HEK293 (cell line): ENCODE data around the gene PKIB.

ENCODE experiments used
- CTCF ChIA-PET: fragments of 350-600 bp; formaldehyde crosslinking; extraction: SDS; loops from one replicate; lab custom pipeline; 2021; ENCODE audit warnings: antibody characterized with exemption; lab: Yijun Ruan, JAX
- POLR2A ChIA-PET: fragments of 300-600 bp; formaldehyde crosslinking; extraction: SDS; loops from one replicate; lab custom pipeline; 2020; ENCODE audit warnings: antibody characterized with exemption, inconsistent platforms; lab: Yijun Ruan, JAX
- H3K27ac ChIP-seq: fragments of 200-500 bp; sonication (Bioruptor generic); 2 replicates; pipeline ENCODE4 v1.5.1; 2014; ENCODE audit warnings: low read depth, low read length, control low read depth, inconsistent platforms; ENCODE audit errors: extremely low read depth
- H3K36me3 ChIP-seq, 2 experiments: fragments of 200-500 bp in 1 of 2; sonication (Bioruptor generic) in 1 of 2; 1 replicate in 1 of 2; 2 replicates in 1 of 2; pipeline ENCODE4 v1.5.1; 2014 to 2017; ENCODE audit warnings: inconsistent platforms in 2 of 2, low read length in 2 of 2; ENCODE audit not compliant: control insufficient read depth in 2 of 2, insufficient read depth in 1 of 2
- H3K4me1 ChIP-seq: fragments of 200-500 bp; sonication (Bioruptor generic); 2 replicates; pipeline ENCODE4 v1.5.1; 2014; ENCODE audit warnings: mild to moderate bottlenecking, low read length, inconsistent platforms; ENCODE audit not compliant: control insufficient read depth, insufficient read depth
- H3K4me3 ChIP-seq: 2 replicates; pipeline ENCODE4 v1.5.1; 2011; ENCODE audit warnings: low read depth, mild to moderate bottlenecking, control low read depth, low read length, moderate library complexity
- H3K9me3 ChIP-seq: fragments of 200-500 bp; sonication (Bioruptor generic); 2 replicates; pipeline ENCODE4 v1.5.1; 2014; ENCODE audit warnings: low read depth, low read length, inconsistent platforms; ENCODE audit not compliant: control insufficient read depth, insufficient read depth
- BCL11B ChIP-seq: fragments of 450-650 bp; formaldehyde crosslinking; IDR thresholded peaks from 2 replicates; pipeline ENCODE4 v1.5.1; 2016; ENCODE audit warnings: low read depth, missing biosample characterization, missing genetic modification characterization
- PRDM1 ChIP-seq: fragments of 450-650 bp; formaldehyde crosslinking; IDR thresholded peaks from 2 replicates; pipeline ENCODE4; 2016; ENCODE audit warnings: missing biosample characterization, missing genetic modification characterization
- ZNF112 ChIP-seq: fragments of 450-650 bp; formaldehyde crosslinking; IDR thresholded peaks from 2 replicates; pipeline ENCODE4 v1.5.0; 2017; ENCODE audit warnings: missing biosample characterization, missing genetic modification characterization
- ZNF114 ChIP-seq: fragments of 450-650 bp; formaldehyde crosslinking; IDR thresholded peaks from 2 replicates; pipeline ENCODE4 v1.5.0; 2017; ENCODE audit warnings: missing biosample characterization, missing genetic modification characterization
- ZNF121 ChIP-seq: fragments of 450-650 bp; formaldehyde crosslinking; IDR thresholded peaks from 2 replicates; pipeline ENCODE4 v1.5.1; 2016; ENCODE audit warnings: missing biosample characterization, missing genetic modification characterization
- ZNF132 ChIP-seq: fragments of 450-650 bp; formaldehyde crosslinking; IDR thresholded peaks from 2 replicates; pipeline ENCODE4 v1.5.1; 2017; ENCODE audit warnings: missing biosample characterization, missing genetic modification characterization, borderline replicate concordance
- ZNF473 ChIP-seq: fragments of 450-650 bp; formaldehyde crosslinking; IDR thresholded peaks from 2 replicates; pipeline ENCODE4 v1.5.1; 2017; ENCODE audit warnings: missing biosample characterization, missing genetic modification characterization
- ZNF585B ChIP-seq: fragments of 450-650 bp; formaldehyde crosslinking; IDR thresholded peaks from 2 replicates; pipeline ENCODE4 v1.5.1; 2016; ENCODE audit warnings: missing biosample characterization, missing genetic modification characterization
- ZNF747 ChIP-seq: fragments of 450-650 bp; formaldehyde crosslinking; IDR thresholded peaks from 2 replicates; pipeline ENCODE4 v1.5.1; 2016; ENCODE audit warnings: missing biosample characterization, missing genetic modification characterization
- ZNF791 ChIP-seq: fragments of 450-650 bp; formaldehyde crosslinking; IDR thresholded peaks from 2 replicates; pipeline ENCODE4 v1.5.1; 2016; ENCODE audit warnings: missing biosample characterization, missing genetic modification characterization
- TF ChIP-seq, protein P1 (sequence below): fragments of 450-650 bp; formaldehyde crosslinking; IDR thresholded peaks from 2 replicates; pipeline ENCODE4 v1.5.1; 2017; ENCODE audit warnings: missing biosample characterization, missing genetic modification characterization
- TF ChIP-seq, protein P2 (sequence below): fragments of 450-650 bp; formaldehyde crosslinking; IDR thresholded peaks from 2 replicates; pipeline ENCODE4 v1.5.1; 2016; ENCODE audit warnings: missing biosample characterization, missing genetic modification characterization
- TF ChIP-seq, protein P3 (sequence below): fragments of 450-650 bp; formaldehyde crosslinking; IDR thresholded peaks from 2 replicates; pipeline ENCODE4 v1.5.1; 2017; ENCODE audit warnings: missing biosample characterization, missing genetic modification characterization
- TF ChIP-seq, protein P4 (sequence below): fragments of 450-650 bp; formaldehyde crosslinking; IDR thresholded peaks from 2 replicates; pipeline ENCODE4 v1.5.1; 2017; ENCODE audit warnings: missing biosample characterization, mild to moderate bottlenecking, missing genetic modification characterization, moderate library complexity
- TF ChIP-seq, protein P5 (sequence below): fragments of 450-650 bp; formaldehyde crosslinking; IDR thresholded peaks from 2 replicates; pipeline ENCODE4 v1.5.1; 2016; ENCODE audit warnings: missing biosample characterization, missing genetic modification characterization

PKIB gene

DNA sequence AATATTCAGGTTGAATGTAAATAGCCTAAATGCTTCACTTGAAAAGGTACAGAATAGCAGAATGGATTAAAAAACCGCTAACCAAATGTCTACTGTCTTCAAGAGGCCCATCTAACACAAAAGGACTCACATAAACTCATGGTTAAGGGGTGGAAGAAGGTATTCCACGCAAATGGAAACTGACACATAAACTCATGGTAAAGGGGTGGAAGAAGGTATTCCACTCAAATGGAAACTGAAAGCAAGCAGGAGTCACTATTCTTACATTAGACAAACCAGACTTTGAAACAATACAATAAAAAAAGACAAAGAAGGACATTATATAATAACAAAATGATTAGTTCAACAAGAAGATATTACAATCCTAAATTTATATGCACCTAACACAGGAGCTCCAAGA is 38.3 kb upstream of the PKIB start:
- 0 out of 2 replicates have a peak, but pooled peaks cover 4% of the 10 kb centered on the region for H3K4me1 ChIP-seq
- CTCF ChIA-PET, result interaction anchor here (0.8 kb wide), 1 partner anchor 7 kb away, joined by 3 read pairs; no protein-coding TSS in a partner anchor
- POLR2A ChIA-PET, result no interaction called here
- H3K9me3 ChIP-seq, result no peaks in the 10 kb centered on the region
- no peaks in the 10 kb centered on the region for H3K36me3 ChIP-seq
- no peak overlapping the region for H3K4me3 ChIP-seq
- no peak overlapping the region for H3K27ac ChIP-seq
- TF ChIP-seq ZNF747 (tag by site-specific recombination), result no peak
- no peak for TF ChIP-seq ZNF473 (tag by site-specific recombination)

DNA sequence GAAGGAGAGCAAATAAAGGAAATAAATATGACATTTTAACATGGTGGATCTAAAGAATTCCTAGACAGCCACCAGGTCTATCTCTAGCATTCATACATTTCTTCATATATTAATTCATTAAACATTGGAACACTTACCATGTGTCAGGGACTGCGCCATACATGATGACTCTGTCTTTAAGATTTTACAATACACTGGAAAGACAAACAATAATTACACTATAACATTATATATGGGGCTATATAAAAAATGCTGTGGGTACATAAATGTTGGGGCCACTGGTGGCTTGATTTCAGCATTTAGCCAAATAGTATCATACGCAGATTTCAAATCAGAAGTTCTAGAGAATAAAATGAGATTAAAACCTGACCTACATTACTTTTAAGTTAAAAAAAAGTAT is 33.3 kb upstream of the PKIB start:
- H3K4me3 ChIP-seq, result no peak overlapping the region
- POLR2A ChIA-PET, result no interaction called here
- no peak overlapping the region for H3K27ac ChIP-seq
- H3K36me3 ChIP-seq, result no peaks in the 10 kb centered on the region
- TF ChIP-seq, protein P1, sequence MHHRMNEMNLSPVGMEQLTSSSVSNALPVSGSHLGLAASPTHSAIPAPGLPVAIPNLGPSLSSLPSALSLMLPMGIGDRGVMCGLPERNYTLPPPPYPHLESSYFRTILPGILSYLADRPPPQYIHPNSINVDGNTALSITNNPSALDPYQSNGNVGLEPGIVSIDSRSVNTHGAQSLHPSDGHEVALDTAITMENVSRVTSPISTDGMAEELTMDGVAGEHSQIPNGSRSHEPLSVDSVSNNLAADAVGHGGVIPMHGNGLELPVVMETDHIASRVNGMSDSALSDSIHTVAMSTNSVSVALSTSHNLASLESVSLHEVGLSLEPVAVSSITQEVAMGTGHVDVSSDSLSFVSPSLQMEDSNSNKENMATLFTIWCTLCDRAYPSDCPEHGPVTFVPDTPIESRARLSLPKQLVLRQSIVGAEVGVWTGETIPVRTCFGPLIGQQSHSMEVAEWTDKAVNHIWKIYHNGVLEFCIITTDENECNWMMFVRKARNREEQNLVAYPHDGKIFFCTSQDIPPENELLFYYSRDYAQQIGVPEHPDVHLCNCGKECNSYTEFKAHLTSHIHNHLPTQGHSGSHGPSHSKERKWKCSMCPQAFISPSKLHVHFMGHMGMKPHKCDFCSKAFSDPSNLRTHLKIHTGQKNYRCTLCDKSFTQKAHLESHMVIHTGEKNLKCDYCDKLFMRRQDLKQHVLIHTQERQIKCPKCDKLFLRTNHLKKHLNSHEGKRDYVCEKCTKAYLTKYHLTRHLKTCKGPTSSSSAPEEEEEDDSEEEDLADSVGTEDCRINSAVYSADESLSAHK (tag by site-specific recombination), result no peak
- TF ChIP-seq, protein P2, sequence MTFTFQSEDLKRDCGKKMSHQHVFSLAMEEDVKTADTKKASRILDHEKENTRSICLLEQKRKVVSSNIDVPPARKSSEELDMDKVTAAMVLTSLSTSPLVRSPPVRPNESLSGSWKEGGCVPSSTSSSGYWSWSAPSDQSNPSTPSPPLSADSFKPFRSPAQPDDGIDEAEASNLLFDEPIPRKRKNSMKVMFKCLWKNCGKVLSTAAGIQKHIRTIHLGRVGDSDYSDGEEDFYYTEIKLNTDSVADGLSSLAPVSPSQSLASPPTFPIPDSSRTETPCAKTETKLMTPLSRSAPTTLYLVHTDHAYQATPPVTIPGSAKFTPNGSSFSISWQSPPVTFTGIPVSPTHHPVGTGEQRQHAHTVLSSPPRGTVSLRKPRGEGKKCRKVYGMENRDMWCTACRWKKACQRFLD, result no peak
- TF ChIP-seq ZNF114 (tag by site-specific recombination) (no peak), ZNF132 (tag by site-specific recombination) (no peak), ZNF791 (no peak), PRDM1 (tag by site-specific recombination) (no peak), ZNF585B (no peak), ZNF121 (tag by site-specific recombination) (no peak), BCL11B (tag by site-specific recombination) (no peak), ZNF112 (tag by site-specific recombination) (no peak)
- TF ChIP-seq, protein P3, sequence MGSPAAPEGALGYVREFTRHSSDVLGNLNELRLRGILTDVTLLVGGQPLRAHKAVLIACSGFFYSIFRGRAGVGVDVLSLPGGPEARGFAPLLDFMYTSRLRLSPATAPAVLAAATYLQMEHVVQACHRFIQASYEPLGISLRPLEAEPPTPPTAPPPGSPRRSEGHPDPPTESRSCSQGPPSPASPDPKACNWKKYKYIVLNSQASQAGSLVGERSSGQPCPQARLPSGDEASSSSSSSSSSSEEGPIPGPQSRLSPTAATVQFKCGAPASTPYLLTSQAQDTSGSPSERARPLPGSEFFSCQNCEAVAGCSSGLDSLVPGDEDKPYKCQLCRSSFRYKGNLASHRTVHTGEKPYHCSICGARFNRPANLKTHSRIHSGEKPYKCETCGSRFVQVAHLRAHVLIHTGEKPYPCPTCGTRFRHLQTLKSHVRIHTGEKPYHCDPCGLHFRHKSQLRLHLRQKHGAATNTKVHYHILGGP (tag by site-specific recombination), result no peak
- TF ChIP-seq, protein P4, sequence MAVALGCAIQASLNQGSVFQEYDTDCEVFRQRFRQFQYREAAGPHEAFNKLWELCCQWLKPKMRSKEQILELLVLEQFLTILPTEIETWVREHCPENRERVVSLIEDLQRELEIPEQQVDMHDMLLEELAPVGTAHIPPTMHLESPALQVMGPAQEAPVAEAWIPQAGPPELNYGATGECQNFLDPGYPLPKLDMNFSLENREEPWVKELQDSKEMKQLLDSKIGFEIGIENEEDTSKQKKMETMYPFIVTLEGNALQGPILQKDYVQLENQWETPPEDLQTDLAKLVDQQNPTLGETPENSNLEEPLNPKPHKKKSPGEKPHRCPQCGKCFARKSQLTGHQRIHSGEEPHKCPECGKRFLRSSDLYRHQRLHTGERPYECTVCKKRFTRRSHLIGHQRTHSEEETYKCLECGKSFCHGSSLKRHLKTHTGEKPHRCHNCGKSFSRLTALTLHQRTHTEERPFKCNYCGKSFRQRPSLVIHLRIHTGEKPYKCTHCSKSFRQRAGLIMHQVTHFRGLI (tag by site-specific recombination), result no peak
- TF ChIP-seq, protein P5, sequence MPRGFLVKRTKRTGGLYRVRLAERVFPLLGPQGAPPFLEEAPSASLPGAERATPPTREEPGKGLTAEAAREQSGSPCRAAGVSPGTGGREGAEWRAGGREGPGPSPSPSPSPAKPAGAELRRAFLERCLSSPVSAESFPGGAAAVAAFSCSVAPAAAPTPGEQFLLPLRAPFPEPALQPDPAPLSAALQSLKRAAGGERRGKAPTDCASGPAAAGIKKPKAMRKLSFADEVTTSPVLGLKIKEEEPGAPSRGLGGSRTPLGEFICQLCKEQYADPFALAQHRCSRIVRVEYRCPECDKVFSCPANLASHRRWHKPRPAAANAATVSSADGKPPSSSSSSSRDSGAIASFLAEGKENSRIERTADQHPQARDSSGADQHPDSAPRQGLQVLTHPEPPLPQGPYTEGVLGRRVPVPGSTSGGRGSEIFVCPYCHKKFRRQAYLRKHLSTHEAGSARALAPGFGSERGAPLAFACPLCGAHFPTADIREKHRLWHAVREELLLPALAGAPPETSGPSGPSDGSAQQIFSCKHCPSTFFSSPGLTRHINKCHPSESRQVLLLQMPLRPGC, result no peak
- no peaks in the 10 kb centered on the region for H3K9me3 ChIP-seq
- CTCF ChIA-PET, result no interaction called here
- H3K4me1 ChIP-seq, result no peaks in the 10 kb centered on the region
